Measurements from ENCODE around the gene CAMK2A.
A peak's percentile ranks its signal among the peaks of the same experiment; 100 is the strongest.

CAMK2A gene

DNA sequence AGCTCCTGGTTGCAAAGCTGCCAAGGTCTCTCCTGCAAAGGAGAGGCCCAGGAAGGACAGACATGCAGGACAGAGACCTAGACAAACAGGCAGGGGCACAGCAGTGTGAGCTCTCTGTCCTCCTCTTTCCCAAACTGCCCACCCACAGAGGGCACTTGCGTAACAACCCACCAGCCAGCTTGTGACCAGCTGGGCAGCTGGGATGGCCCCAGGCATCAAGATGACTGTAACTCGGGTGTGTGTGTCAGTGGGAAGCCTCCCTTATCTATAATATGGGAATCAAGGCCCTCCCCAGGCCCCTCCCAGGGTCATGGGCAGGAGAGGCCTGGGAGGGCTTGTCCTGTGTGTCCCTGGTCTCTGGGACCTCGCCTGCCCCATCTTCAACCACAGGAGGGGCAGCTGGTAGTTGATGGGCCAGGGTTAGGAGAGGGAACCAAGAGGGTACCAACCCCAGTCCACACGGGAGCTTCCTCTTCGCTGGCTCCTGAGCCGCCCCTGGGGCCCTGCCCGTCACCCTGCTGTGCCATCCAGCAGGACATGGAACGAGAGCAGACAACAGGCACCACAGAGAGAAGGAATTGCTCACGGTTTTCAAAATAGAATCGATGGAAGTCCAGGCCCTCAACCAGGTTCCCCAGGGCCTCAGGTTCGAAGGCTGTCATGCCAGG lies 61.8 kb downstream of the CAMK2A start:
- no peak for DNase-seq

DNA sequence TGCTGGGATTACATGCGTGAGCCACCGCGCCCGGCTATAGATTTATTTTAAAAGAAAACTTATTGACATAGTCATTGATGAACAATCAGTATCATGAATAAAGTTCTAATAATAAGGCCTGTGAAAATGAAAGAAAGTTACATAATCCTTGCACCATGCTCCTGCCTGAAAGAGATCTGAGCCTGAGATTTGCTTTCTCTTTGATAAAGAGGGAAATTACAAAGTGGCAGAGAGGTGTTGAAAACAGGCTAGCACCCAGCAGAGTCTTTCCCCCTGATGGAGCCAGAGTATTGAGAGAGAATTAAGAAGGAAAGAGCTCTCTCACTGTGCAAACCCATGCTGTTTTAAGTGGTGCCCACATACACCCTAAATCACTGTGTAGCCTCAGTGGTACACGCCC lies 62.5 kb downstream of the CAMK2A start:
- no peak for DNase-seq

DNA sequence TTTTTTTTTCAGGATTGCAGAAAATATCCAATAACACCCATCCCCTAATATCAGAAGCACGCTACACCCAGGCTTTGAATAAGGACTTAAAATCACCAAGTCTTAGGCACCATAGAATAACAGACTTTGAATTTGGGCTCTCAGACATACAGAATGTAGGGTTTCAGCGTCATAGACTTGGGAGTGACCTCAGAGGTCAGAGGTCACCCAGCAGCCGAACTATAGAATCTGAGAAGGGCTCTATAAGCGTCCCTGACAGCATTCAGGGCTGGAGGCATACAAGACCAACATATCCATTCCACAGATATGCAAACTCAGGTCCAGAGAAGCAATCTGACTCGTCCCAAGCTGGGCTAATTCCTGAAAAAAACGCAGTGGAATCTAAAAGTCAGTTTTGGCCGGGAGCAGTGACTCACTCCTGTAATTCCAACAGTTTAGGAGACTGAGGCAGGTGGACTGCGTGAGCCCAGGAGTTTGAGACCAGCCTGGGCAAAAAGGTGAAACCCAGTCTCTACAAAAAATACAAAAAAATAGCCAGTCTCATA lies 65.0 kb downstream of the CAMK2A start:
- DNase-seq = no peak

DNA sequence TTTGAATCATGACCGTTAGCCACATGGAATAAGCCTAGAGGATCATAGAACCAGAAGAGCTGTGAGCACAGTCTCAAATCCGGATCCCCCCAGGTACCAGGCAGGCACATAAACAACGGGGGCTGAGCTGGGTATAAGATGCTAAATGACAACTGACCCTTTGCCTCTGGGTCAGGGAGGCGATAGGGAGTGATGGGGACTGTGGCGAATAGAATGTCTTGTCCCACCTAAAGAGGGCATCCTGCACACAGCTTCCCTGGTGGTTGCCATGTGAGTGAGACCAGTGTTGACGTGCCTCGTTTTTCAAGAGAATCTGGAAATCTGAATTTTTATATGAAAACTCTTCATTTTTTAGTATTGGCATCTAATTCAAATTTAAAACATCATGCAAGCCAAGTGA lies 66.1 kb downstream of the CAMK2A start:
- DNase-seq = no peak

DNA sequence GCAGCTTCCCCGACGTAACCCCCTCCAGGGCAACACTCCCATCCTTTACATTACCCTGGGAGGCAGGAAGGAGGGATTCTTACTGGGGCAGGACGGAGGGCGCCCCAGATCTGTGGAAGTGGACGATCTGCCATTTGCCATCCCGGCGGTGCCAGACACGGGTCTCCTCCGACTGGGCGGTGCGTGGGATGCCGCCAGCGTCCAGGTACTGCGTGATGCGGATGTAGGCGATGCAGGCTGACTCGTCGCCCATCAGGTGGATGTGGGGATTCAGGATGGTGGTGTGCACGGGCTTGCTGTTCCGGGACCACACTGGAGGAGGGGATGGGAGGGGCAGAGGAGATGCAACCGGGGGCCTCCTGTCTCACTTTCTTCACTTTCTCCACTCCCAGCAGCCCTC lies 66.7 kb downstream of the CAMK2A start:
- DNase-seq = no peak

DNA sequence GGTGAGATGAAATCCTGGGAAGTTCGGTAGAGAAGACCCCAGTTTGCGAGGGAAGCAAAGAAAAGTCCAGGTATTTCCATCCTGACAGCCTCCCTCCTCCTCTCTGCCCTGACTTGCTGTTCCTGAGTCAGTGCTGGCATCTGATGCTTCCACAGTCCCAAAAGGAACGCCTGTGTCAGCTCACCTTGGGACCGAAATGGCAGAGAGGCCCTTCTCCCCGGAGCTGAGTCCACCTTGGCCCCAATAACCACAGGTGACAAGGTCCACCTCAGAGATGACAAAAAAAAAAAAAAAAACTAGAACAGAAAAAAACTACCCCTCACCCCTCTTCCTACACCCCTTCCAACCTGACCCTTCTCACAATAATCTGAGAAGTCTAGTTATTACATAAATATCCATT lies 68.1 kb downstream of the CAMK2A start:
- no peak for DNase-seq

DNA sequence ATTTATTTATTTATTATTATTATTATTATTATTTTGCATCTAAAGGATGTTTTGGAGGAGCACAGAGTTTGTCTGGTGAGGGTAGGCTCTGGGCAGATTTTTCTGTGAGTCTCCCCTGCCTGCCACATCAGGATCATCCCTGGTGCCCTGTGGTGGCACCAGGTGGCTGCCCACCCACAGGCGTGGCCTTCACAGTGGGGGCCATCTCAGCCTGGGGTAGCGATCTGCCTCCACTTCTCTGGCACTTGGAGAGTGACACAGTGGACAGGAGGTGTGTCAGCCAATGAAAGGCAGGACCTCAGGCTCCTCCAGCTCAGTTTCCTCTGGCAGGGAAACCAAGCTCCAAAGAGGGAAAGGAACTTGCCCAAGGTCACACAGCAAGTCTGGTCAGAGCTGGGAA lies 69.7 kb downstream of the CAMK2A start:
- no peak for DNase-seq

DNA sequence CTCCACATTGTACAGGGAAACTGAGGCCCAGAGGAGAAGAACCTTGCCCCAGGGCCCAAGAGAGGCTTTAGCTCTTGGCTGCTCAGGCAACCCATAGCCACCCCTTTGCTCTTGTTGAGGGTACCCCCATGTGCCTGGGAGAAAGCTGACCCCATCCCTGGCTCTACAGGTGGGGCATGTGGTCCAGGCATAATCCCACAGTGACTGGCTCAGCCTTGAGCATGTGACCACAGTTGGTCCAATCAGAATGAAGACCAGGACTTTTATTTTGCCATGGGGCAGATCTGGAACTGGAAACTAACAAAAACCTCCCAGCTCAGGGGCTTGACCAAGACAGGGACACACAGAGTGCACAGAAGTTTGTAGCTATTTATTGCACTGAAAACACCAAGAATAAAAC lies 70.4 kb downstream of the CAMK2A start:
- DNase-seq = no peak

DNA sequence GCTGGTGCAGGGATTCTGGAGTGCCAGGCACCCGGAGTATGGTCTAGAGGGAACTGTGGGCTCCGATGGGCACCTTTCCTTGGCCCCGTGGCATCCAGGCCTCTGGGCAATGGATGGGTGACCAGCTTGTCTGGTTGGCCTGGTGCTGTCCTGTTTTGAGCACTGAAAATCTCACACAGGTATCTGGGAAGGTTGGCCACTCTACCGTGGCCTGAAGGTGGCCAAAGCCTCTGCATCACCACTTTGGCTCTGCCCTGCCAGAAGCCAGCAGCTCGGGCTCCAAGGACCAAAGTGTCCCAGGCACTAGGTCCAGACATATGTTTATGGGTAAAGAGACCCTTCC lies 70.9 kb downstream of the CAMK2A start:
- no peak for DNase-seq

DNA sequence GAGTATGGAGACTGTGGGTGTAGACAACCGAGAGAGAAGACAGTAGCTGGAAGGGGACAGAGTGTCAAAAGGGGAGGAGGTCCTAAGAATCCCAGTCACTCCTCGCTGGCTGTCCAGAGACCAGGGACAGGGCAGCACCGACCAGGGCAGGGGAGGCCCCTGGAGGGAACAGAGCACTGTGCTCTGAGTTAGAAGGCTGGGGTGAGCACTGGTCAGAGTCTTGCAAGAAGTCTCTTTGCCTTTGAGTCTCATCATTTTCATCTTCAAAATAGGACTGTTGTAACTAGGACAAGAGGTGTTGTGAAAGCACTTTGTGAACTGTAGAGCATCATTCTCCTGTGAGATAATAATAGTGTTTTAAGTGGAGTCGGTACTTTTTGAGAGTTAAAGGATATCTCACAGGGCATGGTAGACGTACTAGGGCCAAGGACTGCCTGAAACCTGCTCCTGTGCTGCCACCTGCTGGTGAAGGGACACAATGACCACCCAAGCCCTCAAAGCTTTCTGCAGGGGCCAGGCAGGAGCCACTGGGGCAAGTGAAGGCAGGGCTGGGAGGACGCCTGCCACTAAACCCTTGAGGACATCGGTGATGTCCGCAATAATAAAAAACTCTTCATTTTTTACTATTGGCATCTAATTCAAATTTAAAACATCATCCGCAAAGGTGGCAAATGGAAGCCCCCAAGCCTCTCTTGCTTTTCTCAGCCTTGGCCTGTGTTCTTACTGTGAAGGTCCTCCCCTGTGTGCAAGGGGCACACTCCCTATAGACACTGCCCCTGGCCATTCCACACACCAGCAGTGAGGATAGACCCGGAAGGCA lies 71.5 kb downstream of the CAMK2A start:
- DNase-seq = peak; percentile 48

DNA sequence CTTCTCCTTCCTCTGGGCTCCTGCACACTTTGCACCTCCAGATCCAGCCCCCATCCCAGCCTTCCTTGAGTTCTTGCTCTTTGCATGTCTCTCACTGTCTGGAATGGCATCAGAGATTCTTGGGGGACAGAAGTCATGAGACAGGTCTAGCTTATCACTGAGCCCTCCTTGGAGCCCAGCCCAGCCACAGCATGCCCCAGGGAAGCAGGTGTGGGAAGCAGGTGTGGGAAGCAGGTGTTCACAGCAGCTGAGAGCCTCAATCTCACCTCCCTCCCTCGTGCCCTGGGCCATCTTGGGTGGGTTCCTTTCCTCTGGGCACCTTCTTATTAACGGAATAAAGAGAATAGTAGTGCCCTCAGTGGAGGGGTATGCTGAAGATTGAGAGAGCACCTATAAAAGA lies 72.5 kb downstream of the CAMK2A start:
- no peak for DNase-seq

DNA sequence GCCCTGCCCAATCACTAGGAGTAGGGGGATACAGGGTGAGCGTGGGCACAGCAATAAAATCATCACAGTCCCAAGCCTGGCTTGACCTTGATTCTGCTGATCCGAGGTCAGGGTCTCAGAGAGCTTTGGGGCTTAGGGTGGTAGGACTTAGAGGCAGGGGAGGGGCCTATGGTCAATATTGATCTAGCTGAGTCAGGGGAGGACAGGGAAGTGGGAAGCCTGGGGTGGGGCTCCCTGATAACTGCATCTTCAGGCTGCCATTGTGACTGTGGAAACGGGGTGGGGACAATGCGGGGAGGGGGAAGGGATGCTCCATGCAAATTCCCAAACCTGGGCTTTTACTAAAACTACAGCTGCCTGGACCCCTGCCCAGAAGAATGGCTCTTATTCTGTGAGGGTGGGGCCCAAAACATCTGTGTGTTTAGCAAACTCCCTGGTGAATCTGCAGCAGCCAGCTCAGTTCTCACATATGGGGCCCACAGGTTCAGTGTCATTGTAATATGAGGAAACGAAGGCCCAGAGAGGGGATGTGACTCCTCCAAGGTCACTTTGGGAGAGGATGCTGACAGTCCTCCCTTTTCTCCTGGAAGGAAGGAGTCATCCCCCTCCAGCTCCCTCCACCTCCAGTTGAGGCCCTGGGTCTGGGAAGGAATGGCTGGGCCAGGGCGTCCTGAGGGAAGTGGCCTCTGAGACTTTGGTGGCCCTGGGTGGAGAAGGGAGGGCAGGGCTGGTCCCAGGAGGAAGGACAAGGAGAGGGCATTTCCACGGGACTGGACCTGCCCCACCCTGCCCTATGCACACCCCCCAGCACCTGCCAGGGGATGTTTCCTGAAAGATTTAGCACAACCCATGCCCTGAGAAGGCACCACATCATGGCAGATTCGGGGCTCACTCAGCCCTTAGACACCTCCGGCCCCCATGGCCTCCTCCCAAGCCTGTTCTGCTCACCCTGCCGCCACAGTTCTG lies 73.3 kb downstream of the CAMK2A start:
- DNase-seq = no peak

DNA sequence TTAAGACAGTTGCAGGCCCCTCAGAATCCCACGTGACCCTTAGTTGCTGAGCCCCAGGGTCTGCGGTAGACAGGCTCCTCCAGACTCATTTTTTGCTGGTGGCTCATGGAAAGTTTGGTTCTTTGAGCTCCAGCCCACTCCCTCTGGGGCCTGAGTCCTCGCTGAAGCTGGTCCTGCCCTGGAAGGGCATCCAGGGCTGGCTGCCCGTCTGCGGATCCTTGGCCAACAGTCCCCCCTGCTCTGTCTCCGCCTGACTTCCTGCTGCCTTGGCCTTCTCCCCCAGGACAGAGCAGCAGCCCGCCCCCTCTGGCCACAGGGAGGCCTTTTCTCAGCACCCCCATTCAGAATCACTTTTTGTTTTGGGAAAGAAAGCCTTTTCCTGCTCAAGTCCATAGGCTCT lies 75.3 kb downstream of the CAMK2A start:
- no peak for DNase-seq

DNA sequence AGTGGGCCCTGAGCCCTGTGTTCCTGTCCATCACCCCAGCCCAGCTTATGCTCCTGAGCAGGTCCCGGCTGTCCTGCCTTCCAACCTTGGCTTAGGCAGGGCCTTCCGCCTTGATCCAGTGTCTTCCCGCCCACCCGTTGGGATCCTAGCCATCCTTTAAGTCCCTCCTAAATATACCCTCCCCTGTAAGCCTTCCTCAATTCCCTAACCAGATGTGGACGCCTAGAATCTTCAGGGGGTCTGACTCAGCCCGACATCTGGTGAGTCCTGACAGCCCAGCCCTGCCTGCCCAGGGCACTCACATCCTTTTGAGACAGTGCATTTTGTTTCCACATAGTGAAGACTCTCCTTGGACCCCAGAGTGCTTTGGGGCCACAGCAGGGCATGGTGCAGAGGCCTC lies 76.0 kb downstream of the CAMK2A start:
- no peak for DNase-seq

DNA sequence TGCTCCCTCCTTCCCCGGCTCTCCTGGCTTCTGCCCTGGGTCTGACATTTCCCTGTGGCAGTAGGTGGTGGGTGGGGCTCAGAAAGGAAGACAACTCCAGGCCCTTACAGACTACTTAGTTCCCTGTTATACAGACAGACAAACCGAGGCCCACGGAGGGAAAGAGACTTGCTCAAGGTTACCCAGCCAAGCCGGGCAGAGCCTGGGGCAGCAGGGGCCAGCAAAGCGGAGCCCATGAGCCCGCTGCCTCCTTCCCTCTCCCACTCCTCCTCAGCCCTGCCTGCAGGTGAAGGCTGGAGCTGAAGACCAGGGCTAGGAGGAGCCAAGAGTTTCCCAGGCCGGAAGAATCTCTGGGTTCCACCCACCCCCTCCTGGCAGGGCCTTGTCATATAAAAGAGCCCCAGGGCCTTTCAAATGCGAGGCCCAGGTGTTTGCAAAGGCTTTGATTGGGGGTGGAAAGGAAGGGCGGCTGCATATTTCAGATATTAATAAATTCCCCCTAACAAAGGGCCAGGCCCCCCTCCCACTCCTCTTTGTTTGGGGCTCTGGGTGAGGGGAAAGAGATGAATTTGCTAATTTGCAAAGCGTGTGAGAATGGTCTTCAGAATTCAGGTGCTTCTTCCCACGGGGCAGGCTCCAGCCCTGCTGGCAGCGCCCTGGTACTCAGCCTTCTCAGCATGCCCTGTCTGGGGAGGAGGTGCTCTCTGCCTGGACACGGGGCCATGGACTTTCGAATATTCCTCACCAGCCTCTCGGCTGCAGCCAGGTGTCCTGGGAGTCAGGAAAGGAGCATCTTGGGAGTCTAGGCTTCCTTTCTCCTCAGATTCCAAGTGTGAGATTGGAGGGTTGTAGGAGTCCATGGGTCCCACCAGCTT lies 78.2 kb downstream of the CAMK2A start:
- DNase-seq = no peak

DNA sequence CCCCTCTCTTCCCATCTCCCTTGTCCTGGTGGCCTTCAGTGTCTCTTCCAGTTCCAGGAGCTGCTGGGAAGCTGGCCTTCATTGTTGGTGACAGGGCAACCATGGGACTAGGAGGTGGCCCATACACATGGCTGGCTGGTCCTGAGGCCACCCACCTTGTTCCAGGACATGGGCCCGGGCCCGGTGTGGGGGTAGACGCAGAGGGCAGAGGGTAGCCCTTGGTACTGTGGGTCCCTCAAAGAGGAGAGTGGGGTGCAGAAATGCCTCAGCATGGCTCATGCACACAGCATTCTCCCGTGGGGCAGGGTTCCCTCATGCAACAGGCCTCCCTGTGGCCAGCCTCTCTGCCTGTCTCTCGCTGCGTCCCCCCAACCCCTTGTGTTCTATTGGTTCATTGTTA lies 78.9 kb downstream of the CAMK2A start:
- DNase-seq = no peak

DNA sequence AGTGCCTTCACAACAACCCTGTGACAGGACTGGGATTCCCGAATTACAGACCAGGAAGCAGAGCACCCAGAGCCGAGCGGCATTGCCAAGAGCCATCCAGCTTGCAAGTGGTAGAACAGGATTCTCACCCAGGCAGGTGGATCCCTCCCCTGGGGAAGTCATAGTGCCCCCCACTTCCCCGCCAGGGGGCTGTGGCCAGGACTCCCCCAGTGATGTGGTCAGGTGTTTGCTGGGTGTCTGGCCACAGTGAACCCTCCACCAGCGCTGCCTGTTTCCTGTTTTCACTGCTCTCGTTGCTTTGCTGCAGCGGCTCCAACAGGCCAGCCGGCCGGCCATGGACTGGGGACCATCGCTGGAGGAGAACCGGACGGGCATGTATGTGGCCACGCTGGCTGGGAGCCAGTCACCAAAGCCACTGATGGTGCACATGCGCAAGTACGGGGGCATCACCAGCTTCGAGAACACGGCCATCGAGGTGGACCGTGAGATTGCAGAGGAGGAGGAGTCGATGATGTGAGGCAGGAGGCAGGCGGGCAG lies 80.4 kb downstream of the CAMK2A start:
- no peak for DNase-seq

DNA sequence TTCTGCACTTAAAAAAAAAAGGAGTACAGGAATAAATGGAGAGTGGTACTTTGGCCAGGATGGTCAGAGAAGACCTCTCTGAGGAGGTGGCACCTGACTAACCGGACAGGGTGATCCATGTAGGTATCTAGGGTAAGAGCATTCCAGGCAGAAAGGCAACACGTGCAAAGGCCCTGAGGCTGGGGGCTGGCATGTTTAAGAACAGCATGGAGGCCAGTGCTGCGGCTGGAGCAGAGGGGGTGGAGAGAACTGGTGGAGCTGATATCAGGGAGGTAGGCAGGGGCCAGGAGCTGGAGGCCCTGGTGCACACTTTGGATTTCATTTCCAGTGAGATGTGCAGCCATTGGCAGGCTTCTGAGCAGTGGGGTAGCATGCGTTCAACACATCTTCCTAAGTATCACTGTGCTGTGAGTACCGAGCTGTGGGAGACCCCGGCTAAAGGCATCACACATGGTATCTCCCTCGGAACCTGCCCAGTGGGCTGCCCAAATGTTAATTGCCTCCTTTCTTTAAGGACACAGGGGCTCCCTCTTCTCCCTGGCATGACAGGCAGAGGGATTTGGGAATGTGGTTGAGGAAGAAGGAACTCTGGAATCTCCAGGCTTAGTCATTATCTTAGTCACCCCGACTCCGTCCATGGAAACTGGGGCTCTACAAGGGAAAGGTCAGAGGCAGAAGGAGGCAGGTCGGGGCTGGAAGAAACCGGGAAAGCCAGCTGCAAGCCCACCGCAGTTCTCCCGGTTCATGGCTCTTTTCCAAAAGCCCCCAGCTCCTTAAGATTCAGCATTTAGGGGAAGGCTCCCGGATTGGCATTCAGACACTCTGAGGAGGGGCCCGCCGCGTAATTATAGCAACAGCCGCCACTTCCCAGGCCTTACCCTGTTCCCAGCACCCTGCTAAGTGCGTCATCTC lies 81.1 kb downstream of the CAMK2A start:
- DNase-seq = no peak

DNA sequence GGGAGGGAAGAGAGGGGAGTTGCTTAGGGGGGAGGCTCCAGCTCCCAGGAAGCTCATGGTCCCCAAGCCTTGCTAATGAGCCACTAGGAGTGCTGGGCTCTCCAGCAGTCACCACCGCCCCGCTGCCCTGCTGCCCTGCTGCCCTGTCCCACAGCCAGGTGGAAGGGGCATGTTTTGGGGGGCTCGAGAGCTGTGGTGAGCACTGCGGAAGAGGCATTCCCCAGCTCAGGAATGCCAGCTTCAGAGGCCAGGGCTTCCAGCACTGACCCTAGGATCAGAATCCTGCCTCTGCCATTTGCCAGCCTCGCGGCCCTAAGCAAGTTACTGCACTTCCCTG lies 82.8 kb downstream of the CAMK2A start:
- DNase-seq = no peak

DNA sequence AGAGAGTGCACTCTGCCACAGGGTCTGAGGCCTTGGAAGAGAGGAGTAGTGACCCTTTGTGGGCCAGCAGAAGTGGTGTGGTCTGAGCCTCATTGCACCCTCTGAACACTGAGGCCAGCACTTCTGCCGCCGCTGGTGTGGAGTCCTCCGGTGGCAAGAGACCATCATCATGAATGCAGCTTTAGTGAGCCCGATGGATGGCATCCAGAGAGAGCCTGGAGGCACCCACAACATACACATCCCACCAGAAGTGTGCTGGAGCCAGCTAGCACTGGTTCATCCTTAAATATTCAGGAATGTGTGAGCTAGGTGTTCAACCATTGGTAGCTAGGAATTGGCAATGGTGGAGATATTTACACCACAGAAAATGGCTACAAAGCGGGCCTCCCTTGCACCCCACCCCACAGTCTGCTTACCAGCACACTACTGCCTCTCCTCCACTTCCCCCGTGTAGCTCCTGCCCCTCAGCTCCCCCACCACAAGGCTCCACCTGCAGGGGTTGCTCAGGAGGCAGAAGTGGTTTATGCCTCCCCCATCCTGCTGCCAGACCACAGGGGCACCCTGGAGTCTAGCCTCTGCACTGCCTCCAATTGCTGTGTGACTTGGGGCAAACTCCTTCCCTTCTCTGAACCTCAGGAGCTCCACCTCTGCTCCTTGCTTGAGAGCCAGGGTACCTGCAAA lies 83.3 kb downstream of the CAMK2A start:
- DNase-seq = no peak

DNA sequence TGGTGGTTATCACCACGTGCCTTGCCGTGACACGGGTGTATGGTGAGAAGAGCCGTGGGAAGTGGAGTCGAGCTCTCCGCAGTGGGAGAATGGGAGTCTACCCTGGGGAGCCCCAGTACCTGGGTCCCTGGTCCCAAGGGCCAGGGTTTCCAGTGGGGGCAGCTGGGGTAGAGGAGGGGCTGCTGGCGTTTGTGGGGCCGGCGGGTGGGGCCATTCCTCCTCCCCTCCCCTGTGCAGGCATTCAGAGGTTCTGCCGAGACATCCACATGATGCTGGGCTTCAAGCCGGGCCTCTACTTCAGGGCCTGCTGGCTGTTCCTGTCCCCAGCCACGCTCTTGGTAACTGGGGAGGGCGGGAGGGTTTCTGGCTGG lies 85.0 kb downstream of the CAMK2A start:
- no peak for DNase-seq
